Glutamatergic neuron (in vitro differentiated cells): ENCODE data around the gene C1QL4. TPM values are rescaled to one million over a fixed set of nuclear protein-coding genes. Genes with fewer than 3 reads are reported as not detected.

ENCODE experiments used
- DNase-seq: peaks from one replicate; pipeline ENCODE4 v3.0.0; 2022
- H3K27ac Mint-ChIP-seq: one replicate; pipeline ENCODE4 v1.8.0; 2020; ENCODE audit warnings: mild to moderate bottlenecking, mixed read lengths, inconsistent platforms; ENCODE audit not compliant: unreplicated experiment
- H3K27me3 Mint-ChIP-seq: one replicate; pipeline ENCODE4 v1.8.0; 2020; ENCODE audit warnings: mild to moderate bottlenecking, moderate library complexity, mixed read lengths, inconsistent platforms; ENCODE audit not compliant: unreplicated experiment
- H3K36me3 Mint-ChIP-seq: one replicate; pipeline ENCODE4 v1.8.0; 2020; ENCODE audit warnings: mild to moderate bottlenecking, mixed read lengths, inconsistent platforms; ENCODE audit not compliant: unreplicated experiment
- H3K4me1 Mint-ChIP-seq: one replicate; pipeline ENCODE4 v1.8.0; 2020; ENCODE audit warnings: mild to moderate bottlenecking, low read depth, mixed read lengths, inconsistent platforms; ENCODE audit not compliant: unreplicated experiment
- H3K4me3 Mint-ChIP-seq: one replicate; pipeline ENCODE4 v1.8.0; 2020; ENCODE audit warnings: mild to moderate bottlenecking, mixed read lengths, inconsistent platforms; ENCODE audit not compliant: unreplicated experiment
- H3K9me3 Mint-ChIP-seq: one replicate; pipeline ENCODE4 v1.8.0; 2020; ENCODE audit warnings: mild to moderate bottlenecking, moderate library complexity, mixed read lengths, inconsistent platforms; ENCODE audit not compliant: unreplicated experiment
- CTCF ChIP-seq: fragments of 200-600 bp; sonication (generic); IDR thresholded peaks from one replicate; pipeline ENCODE4 v1.5.0; 2021; ENCODE audit not compliant: partially characterized antibody, unreplicated experiment
- total RNA-seq: library from RNA; stranded (reverse); fragmentation: NEBNext Ultra II Directional; extraction: Animal tissue kit (Norgen Biotek cat#: 25700); gene quantifications from one replicate; pipeline ENCODE4 v1.2.1, GENCODE V29; 2021; ENCODE audit not compliant: unreplicated experiment

Gene C1QL4
- total RNA-seq, 1 donor from 2014 or later = 4.8 TPM

- TF ChIP-seq CTCF = no peak
- H3K9me3 Mint-ChIP-seq = peaks cover 11% of the 10 kb centered on the region
- DNase-seq = peak; percentile 76
- no peaks in the 10 kb centered on the region for H3K36me3 Mint-ChIP-seq
- peak overlapping the region; percentile 90 for H3K4me3 Mint-ChIP-seq
- H3K27me3 Mint-ChIP-seq = peaks cover 13% of the 10 kb centered on the region
- peak overlapping the region; percentile 96 for H3K27ac Mint-ChIP-seq
- H3K4me1 Mint-ChIP-seq = peaks cover 10% of the 10 kb centered on the region
These were observed 29.2 kb upstream of the C1QL4 start for GRCh38 chr12:49366096-49366651.

GRCh38 chr12:49365542-49365941 is 28.6 kb upstream of the C1QL4 start:
- Mint-ChIP-seq H3K27me3 (peaks cover 13% of the 10 kb centered on the region), H3K4me1 (peaks cover 10% of the 10 kb centered on the region), H3K9me3 (peaks cover 11% of the 10 kb centered on the region), H3K27ac (no peak overlapping the region), H3K36me3 (no peaks in the 10 kb centered on the region), H3K4me3 (peak overlapping the region; percentile 16)
- no peak for TF ChIP-seq CTCF
- DNase-seq = no peak

- peaks cover 13% of the 10 kb centered on the region for H3K27me3 Mint-ChIP-seq
- no peak for DNase-seq
- TF ChIP-seq CTCF = no peak
- H3K9me3 Mint-ChIP-seq = peaks cover 11% of the 10 kb centered on the region
- no peak overlapping the region for H3K27ac Mint-ChIP-seq
- peaks cover 9% of the 10 kb centered on the region for H3K4me1 Mint-ChIP-seq
- no peak overlapping the region for H3K4me3 Mint-ChIP-seq
- no peaks in the 10 kb centered on the region for H3K36me3 Mint-ChIP-seq
These were observed 28.0 kb upstream of the C1QL4 start for GRCh38 chr12:49364989-49365388.

GRCh38 chr12:49362077-49362476 is 25.1 kb upstream of the C1QL4 start:
- H3K27me3 Mint-ChIP-seq = peaks cover 6% of the 10 kb centered on the region
- H3K27ac Mint-ChIP-seq = no peak overlapping the region
- no peaks in the 10 kb centered on the region for H3K36me3 Mint-ChIP-seq
- H3K4me1 Mint-ChIP-seq = no peaks in the 10 kb centered on the region
- no peak for DNase-seq
- TF ChIP-seq CTCF = no peak
- peaks cover 4% of the 10 kb centered on the region for H3K9me3 Mint-ChIP-seq
- H3K4me3 Mint-ChIP-seq = no peak overlapping the region

GRCh38 chr12:49359671-49360070 is 22.7 kb upstream of the C1QL4 start:
- H3K27me3 Mint-ChIP-seq = peaks cover 2% of the 10 kb centered on the region
- no peaks in the 10 kb centered on the region for H3K36me3 Mint-ChIP-seq
- H3K27ac Mint-ChIP-seq = no peak overlapping the region
- DNase-seq = no peak
- no peak overlapping the region for H3K4me3 Mint-ChIP-seq
- TF ChIP-seq CTCF = no peak
- peaks cover 2% of the 10 kb centered on the region for H3K9me3 Mint-ChIP-seq
- no peaks in the 10 kb centered on the region for H3K4me1 Mint-ChIP-seq
